ENCODE measurements around the gene NFIA.
A peak's percentile ranks its signal among the peaks of the same experiment; 100 is the strongest.
"Not testable (repeated sequence)": the region's sequence is repeated elsewhere in the genome, so short reads cannot be mapped to it uniquely, and the experiment has no call there.

Gene NFIA

GRCh38 chr1:61447968-61448430, 365.6 kb downstream of the NFIA start:
- no peak for DNase-seq

GRCh38 chr1:61448914-61449313, 366.6 kb downstream of the NFIA start:
- no peak for DNase-seq

GRCh38 chr1:61449410-61449809, 367.0 kb downstream of the NFIA start:
- no peak for DNase-seq

GRCh38 chr1:61450454-61450853, 368.1 kb downstream of the NFIA start:
- DNase-seq = no peak

- DNase-seq = no peak
Observed at GRCh38 chr1:61450872-61451571, 368.7 kb downstream of the NFIA start.

- DNase-seq = no peak
Observed at GRCh38 chr1:61451572-61451968, 369.2 kb downstream of the NFIA start.

GRCh38 chr1:61452176-61453035, 370.0 kb downstream of the NFIA start:
- no peak for DNase-seq

GRCh38 chr1:61453111-61453961, 371.0 kb downstream of the NFIA start:
- peak; percentile 91 for DNase-seq

- DNase-seq = no peak
Observed at GRCh38 chr1:61455400-61455799, 373.0 kb downstream of the NFIA start.

GRCh38 chr1:61457526-61458040, 375.2 kb downstream of the NFIA start:
- peak; percentile 63 for DNase-seq

- DNase-seq = no peak
Observed at GRCh38 chr1:61459345-61459744, 377.0 kb downstream of the NFIA start.

- no peak for DNase-seq
Observed at GRCh38 chr1:61460191-61460590, 377.8 kb downstream of the NFIA start.

GRCh38 chr1:61461406-61462384, 379.3 kb downstream of the NFIA start:
- no peak for DNase-seq

GRCh38 chr1:61462628-61463027, 380.3 kb downstream of the NFIA start:
- DNase-seq = no peak

- no peak for DNase-seq
Observed at GRCh38 chr1:61463220-61463619, 380.9 kb downstream of the NFIA start.

GRCh38 chr1:61467836-61468235, 385.5 kb downstream of the NFIA start:
- DNase-seq = not testable (repeated sequence)

- DNase-seq = no peak
Observed at GRCh38 chr1:61469365-61469764, 387.0 kb downstream of the NFIA start.

GRCh38 chr1:61472876-61473275, 390.5 kb downstream of the NFIA start:
- DNase-seq = no peak

- no peak for DNase-seq
Observed at GRCh38 chr1:61474269-61474817, 392.0 kb downstream of the NFIA start.

- DNase-seq = no peak
Observed at GRCh38 chr1:61474963-61475362, 392.6 kb downstream of the NFIA start.

GRCh38 chr1:61477301-61477700, 394.9 kb downstream of the NFIA start:
- DNase-seq = no peak
